Measurements from ENCODE around the gene ZNF654.

DNA sequence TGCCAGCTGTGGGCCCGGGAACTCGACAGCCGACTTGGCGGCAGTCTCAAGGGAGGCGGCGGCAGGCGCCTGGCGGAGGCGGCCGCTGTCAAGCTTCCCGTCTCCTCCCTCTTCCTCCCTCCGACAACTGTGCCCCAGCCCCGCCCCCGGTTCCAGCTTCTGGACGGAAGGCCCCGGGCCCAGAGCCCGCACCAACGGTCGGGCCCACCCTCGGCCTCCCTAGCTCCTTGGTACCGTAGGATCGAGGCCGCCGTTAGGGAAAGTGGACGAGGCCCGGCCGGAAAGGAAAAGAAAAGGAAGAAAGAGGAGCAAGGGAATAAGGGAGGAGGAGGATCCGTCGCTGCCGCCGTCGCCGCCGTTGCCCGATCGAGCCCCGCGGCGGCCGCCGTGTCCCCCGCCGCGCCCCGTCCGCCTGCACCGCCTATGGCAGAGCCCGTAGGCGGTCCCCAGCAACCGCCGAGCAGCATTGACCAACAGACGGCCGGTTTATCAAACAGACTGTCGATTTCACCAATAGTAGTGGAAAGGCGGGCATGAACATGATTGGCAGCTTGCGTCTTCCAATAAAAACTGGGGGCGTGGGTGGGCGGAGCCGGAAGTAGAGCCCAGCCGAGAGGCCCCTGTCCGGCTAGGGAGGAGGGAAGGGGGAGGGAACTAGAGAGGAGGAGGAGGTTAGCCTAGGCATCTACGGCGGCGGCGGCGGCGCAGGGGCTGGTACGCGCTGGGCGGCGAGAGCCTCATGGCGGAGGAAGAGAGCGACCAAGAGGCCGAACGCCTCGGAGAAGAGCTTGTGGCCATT lies at the start of gene ZNF654, which contains the start of gene CGGBP1:
- TF ChIP-seq CTCF (IDR thresholded peaks at IDR 0.05), result peak in 1 of 5 experiments; percentile 52
- TF ChIP-seq EP300 (IDR thresholded peaks at IDR 0.05), result peak; percentile 20 to 96
